D341Med (cell line): ENCODE measurements around the gene INTS3.
A peak's percentile ranks its signal among the peaks of the same experiment; 100 is the strongest.

Source experiments
- DNase-seq: peaks from one replicate; pipeline ENCODE4 v3.0.0; 2012; ENCODE audit warnings: low spot score

Gene INTS3

DNA sequence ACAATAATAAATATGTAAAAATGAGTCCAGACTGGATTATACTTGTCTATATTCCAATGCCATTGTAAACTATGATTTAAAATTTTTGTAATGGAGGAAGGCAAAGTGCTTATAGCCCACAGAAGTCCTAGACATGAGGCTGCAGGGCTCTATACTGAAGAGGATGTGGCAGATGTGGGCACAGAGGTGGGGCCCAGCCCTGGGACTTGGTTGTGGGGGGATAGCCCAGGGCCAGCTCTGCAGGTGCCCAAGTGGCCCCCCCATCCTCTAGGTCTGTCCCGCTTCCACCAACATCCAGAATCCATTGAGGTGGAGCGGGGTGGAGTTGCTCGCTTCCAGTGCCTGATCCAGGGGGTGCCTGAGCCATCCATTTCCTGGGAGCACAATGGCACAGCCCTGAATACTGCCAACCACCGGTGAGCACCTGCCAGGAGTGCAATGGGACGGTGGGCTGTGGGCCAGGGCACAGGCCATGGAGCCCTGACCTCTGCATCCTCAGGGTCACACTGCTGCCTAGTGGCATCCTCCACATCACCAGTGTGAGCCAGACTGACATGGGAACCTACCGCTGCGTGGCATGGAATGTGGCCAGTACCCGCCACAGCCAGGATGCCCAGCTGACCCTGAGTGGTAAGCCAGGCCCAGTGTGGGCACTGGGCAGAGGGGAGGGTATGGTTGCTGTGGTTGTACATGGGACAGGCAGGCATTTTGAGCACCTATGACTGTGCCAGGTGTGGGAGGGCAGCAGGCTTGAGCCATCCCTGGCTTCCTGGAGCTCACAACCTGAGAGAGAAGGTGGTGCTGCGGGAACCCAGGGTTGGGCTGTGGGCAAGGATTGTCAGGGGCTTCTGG, 68.3 kb downstream of the INTS3 start:
- DNase-seq, result no peak

DNA sequence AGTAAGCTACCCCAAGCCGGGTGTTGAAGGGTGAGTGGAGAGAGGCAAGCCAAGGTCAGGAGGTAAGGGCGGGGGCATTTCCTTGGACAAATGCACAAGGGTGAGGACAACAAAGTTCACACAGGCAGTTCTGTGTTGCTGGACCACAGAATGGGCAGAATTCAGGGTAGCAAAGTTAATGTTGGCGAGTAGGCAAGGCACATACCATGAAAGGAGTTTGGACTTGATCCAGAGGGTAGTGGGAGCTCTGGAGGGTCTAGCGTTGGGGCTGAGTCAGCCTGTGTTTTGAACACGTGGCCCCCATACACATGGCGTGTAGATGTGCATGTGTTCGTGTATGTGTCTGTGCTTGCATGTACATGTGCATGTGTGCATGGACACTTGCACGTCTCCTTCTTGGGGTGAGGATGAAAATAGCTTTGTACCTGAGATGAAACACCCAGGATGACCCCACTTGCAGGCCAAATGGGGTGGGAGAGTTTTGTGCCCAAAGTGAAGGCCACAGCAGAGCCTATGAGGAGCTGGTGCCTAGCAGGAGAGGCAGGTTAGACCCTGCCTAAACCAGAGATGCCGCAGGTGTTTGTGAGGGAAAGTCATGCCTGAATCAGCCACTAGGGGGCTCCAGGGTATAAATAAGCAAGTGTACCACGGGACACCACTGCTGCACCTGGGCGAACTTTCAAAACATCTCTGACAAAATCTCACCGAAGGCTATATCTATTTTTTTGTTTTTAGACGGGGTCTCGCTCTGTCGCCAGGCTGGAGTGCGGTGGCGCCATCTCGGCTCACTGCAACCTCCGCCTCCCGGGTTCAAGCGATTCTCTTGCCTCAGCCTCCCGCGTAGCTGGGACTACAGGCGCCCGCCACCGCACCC, 69.2 kb downstream of the INTS3 start:
- DNase-seq, result peak; percentile 89

DNA sequence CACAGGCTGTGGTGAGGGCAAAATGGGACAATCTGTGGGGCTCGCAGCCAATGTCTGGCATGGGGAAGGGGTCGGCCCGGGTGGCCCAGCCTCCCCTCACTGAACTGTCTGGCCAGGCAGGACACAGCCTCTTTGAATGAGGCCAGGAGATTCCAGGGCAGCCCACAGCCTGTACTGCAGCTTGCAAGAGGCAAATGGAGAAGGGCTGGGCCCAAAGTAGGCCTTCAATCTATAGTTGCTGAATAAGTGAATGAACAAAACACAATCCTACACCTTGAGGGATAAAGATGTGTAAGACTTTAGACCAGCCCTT, 70.6 kb downstream of the INTS3 start:
- DNase-seq, result no peak

GRCh38 chr1:153799016-153799415, 71.2 kb downstream of the INTS3 start:
- DNase-seq, result no peak

DNA sequence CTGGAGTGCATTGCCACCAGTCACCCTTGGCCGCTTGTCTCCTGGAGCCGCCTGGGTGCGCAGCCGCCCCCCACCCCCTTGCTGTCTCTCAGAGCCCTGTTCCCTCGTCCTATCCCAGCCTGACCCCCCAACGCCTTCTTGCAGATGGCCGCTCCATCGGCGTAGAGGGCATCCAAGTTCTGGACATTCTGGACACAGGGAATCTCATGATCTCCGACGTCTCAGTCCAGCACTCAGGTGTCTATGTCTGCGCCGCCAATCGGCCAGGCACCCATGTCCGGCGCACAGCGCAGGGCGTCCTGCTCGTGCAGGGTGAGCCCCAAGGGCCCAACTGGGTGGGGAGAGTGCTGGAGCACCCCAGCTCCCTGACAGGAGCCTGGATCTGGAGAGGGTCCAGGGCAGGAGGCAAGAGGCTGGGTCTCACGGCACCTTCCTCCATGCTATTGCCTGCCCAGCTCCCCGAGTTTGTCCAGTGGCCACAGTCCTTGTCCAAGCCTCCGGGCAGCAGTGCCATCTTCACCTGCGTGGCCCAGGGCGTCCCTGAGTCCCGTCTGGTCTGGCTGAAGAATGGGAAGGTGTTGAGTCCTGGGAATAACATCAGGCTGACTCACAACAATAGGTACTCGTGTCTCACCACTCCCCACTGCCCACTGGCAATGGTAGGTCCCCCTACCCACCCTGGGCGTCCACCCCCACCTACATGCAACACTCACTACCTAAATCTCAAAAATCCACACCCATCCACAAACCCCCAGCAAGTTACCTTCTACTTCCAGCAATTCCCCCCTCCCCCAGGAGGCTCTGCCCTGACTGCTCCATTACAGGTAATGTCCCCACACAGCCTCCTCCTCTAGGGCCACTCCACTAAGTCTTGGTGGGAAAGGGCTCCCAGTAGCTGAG, 72.0 kb downstream of the INTS3 start:
- no peak for DNase-seq

DNA sequence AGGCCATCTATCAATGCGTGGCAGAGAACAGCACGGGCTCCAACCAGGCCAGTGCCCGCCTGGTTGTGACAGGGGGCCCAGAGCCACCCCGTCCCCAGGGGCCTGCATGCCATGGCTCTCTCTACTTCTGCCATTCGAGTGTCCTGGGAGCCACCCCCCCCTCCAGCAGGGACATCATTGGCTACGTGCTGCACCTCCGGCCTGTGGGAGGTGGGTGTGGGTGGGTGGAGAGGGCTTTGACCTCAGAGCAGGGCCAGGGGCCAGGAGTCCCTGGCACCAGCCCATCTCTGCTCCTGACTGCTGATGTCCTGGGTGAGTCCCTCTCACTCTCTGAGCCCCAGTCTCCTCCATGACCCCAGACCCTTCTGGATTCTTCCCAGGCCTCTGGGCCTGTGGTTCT, 72.7 kb downstream of the INTS3 start:
- no peak for DNase-seq

- DNase-seq, result no peak
Observed at GRCh38 chr1:153801028-153801625, 73.3 kb downstream of the INTS3 start.

DNA sequence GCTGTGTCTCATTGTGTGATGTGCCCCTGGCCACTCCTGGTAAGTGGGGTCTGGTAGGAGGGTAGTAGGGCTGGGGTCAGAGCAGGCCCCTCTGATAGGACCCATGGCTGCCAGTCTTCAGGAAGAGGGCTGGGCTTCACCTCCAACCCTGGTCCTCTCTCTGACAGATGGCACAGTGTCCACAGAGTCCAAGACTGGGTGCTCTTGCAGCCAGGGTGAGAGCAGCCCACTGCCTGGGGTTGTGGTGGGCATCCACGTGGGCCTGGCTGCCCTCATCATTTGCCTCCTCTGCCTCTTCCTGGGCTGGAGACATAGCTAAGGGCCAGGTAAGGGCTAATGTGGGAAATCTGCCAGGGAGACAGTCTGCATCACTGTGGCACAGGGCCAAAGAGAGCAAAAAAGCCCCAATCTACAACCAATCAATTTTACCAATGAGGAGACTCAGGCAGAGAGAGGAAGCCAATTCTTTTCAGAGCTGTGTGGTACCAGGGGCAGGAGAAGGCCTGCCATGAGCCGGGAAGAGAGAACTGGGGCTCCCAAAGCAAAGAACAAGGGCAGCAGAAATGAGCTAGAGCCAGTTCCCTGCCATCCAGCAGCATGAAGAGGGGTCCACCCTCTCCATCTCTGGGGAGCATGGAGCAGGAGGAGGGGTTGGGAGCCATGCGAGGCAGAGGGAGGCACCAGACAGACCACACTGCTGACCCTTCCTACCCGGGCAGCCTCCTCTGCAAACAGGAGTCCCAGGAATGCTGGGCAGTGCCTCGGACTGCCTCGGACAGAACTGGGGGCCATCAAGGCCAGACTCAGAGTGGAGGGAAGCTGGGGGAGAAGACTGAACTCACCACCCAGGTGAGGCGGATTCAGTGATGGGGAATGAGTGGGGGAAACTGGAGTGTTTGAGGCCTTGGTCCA, 74.2 kb downstream of the INTS3 start:
- no peak for DNase-seq

- no peak for DNase-seq
Observed at GRCh38 chr1:153803470-153804056, 75.7 kb downstream of the INTS3 start.

- no peak for DNase-seq
Observed at GRCh38 chr1:153804112-153804511, 76.3 kb downstream of the INTS3 start.

DNA sequence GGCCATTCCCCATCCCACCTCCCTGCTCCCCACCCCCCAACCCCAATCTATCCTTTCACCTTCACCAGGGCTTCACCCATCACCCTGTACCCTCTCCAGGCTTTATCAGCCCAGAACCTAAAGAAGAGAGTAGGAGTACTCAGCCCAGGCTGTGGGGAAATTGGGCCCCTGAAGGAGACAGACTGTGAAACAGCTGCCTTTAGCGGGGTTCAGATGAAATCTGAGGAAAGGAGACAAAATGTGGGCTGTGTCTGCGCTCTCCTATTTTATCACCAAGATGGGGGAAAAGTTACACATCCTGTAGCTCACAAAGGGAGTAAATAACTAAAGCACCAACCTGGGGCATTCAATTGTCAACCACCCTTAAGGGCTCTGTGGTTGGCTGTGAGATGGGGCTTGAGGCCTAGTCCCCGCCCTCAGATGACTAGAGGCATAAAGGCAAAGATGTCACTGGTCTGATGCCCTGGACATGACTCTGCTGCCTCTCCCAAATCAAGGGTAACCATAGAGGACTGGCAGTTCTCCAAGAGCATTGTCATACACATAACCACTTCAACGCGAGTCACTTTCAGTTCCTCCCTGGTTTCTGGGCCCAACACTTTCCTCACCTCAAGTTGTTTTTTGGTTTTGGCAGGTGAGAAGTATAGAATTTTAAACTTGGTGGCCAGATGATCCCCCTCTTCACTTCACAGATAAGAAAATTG, 77.3 kb downstream of the INTS3 start:
- no peak for DNase-seq

GRCh38 chr1:153805886-153806719, 78.3 kb downstream of the INTS3 start:
- no peak for DNase-seq

DNA sequence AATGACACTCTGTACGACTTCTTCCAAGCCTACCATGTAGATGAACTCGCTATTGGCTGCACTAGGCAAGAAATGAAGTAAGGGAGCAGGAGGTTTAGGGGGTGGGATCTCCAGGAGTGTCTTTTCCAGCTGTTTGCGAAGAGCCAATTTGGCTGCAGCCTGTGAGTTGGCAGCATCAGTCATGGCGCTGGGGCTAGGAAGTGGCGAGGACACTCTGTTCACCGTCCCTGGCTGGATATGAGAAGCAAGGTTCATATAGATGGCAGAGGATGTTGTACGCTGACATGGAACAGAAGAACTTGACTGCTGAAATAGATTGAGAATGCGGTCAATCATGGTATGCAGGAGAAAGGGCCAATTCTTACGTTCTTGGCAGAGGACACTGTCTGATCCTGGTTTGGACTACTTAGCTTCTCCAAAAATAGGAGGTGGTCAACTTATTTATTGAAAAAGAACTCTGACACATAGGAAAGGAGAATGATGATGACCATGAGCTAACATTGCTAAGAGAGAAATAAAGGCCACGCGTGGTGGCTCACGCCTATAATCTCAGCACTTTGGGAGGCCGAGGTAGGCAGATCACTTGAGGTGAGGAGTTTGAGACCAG, 88.5 kb downstream of the INTS3 start:
- no peak for DNase-seq

DNA sequence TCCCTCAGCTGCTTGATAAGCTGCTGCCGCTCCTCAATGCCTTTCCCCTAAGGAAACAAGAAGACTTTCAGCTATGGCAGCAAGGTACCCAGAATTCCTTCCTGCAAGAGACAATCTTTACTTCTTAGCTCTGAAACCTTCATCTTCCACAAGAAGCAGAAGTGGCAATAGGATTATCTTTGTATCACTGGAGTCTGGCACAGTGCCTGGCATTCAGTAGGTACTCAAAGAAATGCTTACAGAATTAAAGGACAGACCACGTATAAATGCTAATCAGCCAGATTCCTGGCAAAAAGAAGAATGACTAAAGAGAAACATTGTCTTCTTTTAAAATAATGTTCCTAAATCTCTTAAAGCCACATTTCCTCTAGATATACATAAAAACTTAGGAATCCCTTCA, 91.0 kb downstream of the INTS3 start:
- peak; percentile 52 for DNase-seq
